Smooth muscle cell (in vitro differentiated cells): ENCODE results near the gene AHSP. TPM values are rescaled to one million over a fixed set of nuclear protein-coding genes. Genes with fewer than 3 reads are reported as not detected.
"Not testable (repeated sequence)": the region's sequence is repeated elsewhere in the genome, so short reads cannot be mapped to it uniquely, and the experiment has no call there.

ENCODE experiments used
- DNase-seq: peaks from one replicate; lab custom pipeline; 2025; ENCODE audit not compliant: unreplicated experiment; lab: John Stamatoyannopoulos, UW
- H2AFZ ChIP-seq: fragments of 200-600 bp; sonication (generic); 2 replicates; pipeline ENCODE4 v1.6.0; 2016; ENCODE audit warnings: antibody characterized with exemption, low read depth, mild to moderate bottlenecking
- H3F3A ChIP-seq: fragments of 200-600 bp; sonication (generic); 2 replicates; pipeline ENCODE4 v1.6.0; 2017; ENCODE audit warnings: antibody characterized with exemption, low read depth
- H3K27ac ChIP-seq: fragments of 200-600 bp; sonication (generic); 2 replicates; pipeline ENCODE4 v1.5.1; 2016; ENCODE audit warnings: low read depth, mild to moderate bottlenecking
- H3K27me3 ChIP-seq: fragments of 200-600 bp; sonication (generic); 2 replicates; pipeline ENCODE4 v1.6.1; 2016; ENCODE audit warnings: low read depth, mild to moderate bottlenecking
- H3K36me3 ChIP-seq: fragments of 200-600 bp; sonication (generic); 2 replicates; pipeline ENCODE4 v1.5.1; 2016; ENCODE audit warnings: low read depth
- H3K4me1 ChIP-seq: fragments of 200-600 bp; sonication (generic); 2 replicates; pipeline ENCODE4 v1.5.1; 2016; ENCODE audit warnings: low read depth
- H3K4me2 ChIP-seq: fragments of 200-600 bp; sonication (generic); 2 replicates; pipeline ENCODE4 v1.6.0; 2016; ENCODE audit warnings: mild to moderate bottlenecking
- H3K4me3 ChIP-seq: fragments of 200-600 bp; sonication (generic); 2 replicates; pipeline ENCODE4 v1.5.1; 2016; ENCODE audit warnings: mild to moderate bottlenecking
- H3K79me2 ChIP-seq: fragments of 200-600 bp; sonication (generic); 2 replicates; pipeline ENCODE4 v1.6.0; 2016; ENCODE audit warnings: low read depth, mild to moderate bottlenecking
- H3K9ac ChIP-seq: fragments of 200-600 bp; sonication (generic); 2 replicates; pipeline ENCODE4 v1.6.0; 2016; ENCODE audit warnings: low read depth
- H3K9me3 ChIP-seq: fragments of 200-600 bp; sonication (generic); replicated peaks from 2 replicates; pipeline ENCODE4 v1.5.1; 2016; ENCODE audit warnings: low read depth
- H4K20me1 ChIP-seq: fragments of 200-600 bp; sonication (generic); 2 replicates; pipeline ENCODE4 v1.6.0; 2016; ENCODE audit warnings: low read depth
- WGBS: methylation state at CpG from one replicate; pipeline ENCODE4 v1.1.7; 2016; ENCODE audit warnings: low lambda C conversion rate; 5-methylcytosine and 5-hydroxymethylcytosine counted together
- polyA plus RNA-seq: library from polyadenylated mRNA; unstranded; fragments of >200 nt; fragmentation: Nextera tagmentation; extraction: Ambion mirVana; gene quantifications from 2 replicates; pipeline ENCODE4 v1.2.1, GENCODE V29; 2016
- total RNA-seq: library from RNA; depleted of rRNA; stranded (reverse); fragments of >200 nt; gene quantifications from 2 replicates; pipeline ENCODE4 v1.2.3, GENCODE V29; 2014
- TF ChIP-seq, protein P1 (sequence below): fragments of 200-600 bp; sonication (generic); IDR thresholded peaks from 2 replicates; pipeline ENCODE4 v1.5.1; 2017; ENCODE audit warnings: borderline replicate concordance, mild to moderate bottlenecking, antibody characterized with exemption; ENCODE audit not compliant: insufficient read depth, poor library complexity, severe bottlenecking

AHSP gene
- total and polyA plus RNA-seq, 2 experiments from 2014 or later, result not detected

DNA sequence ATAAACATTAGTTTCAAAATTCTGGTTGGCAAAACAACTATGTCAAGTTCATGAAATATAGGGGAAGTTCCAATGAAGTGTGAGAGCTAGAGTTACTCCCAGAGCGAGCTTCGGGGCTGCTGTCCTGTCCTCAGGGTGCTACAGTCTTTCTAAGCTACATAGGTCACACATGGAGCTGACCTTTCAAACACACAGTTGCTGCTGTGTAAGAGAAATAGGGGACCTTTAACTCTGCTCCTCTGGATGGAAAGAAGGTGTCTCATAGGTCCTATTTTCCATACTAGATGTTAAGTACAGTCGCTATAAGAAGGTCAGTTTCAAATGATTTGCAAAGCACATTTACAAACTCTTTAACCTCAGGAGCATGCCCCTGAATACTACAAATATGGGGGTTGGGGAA lies 6.3 kb upstream of the AHSP start:
- no peaks in the 10 kb centered on the region for H3K4me1 ChIP-seq
- H3K27me3 ChIP-seq, result no peaks in the 10 kb centered on the region
- H3K9me3 ChIP-seq, result no peaks in the 10 kb centered on the region
- no peaks in the 10 kb centered on the region for H3K79me2 ChIP-seq
- H3K4me2 ChIP-seq, result no peak overlapping the region
- H3K4me3 ChIP-seq, result no peak overlapping the region
- WGBS, result 93% methylated on average over 3 of the region's 3 CpGs
- H3K9ac ChIP-seq, result no peak overlapping the region
- no peaks in the 10 kb centered on the region for H4K20me1 ChIP-seq
- H3F3A ChIP-seq, result no peaks in the 10 kb centered on the region
- H3K36me3 ChIP-seq, result no peaks in the 10 kb centered on the region
- TF ChIP-seq, protein P1, sequence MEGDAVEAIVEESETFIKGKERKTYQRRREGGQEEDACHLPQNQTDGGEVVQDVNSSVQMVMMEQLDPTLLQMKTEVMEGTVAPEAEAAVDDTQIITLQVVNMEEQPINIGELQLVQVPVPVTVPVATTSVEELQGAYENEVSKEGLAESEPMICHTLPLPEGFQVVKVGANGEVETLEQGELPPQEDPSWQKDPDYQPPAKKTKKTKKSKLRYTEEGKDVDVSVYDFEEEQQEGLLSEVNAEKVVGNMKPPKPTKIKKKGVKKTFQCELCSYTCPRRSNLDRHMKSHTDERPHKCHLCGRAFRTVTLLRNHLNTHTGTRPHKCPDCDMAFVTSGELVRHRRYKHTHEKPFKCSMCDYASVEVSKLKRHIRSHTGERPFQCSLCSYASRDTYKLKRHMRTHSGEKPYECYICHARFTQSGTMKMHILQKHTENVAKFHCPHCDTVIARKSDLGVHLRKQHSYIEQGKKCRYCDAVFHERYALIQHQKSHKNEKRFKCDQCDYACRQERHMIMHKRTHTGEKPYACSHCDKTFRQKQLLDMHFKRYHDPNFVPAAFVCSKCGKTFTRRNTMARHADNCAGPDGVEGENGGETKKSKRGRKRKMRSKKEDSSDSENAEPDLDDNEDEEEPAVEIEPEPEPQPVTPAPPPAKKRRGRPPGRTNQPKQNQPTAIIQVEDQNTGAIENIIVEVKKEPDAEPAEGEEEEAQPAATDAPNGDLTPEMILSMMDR, result no peak
- no peak for DNase-seq
- H3K27ac ChIP-seq, result no peak overlapping the region
- no peak overlapping the region for H2AFZ ChIP-seq

DNA sequence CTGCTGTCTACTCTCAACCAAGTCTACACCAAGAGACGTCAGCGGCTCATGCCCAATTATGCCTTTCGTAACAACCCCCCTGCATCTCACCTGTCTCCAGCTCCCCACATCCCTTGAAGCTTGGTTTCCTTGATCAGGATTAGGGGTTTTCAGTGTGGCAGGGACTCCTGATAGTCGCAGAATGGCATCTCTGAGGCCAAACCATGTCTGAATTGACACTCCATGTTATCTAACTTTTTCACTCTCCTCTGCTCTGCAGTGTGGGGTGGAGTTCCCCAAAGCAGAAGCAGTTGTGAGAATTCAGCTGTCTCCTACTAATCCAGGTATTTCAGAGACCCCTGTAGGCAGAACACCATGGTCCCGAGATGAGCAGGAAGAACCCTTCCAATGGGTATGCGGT lies 5.6 kb upstream of the AHSP start:
- H2AFZ ChIP-seq, result no peak overlapping the region
- TF ChIP-seq, protein P1, result no peak
- H3K4me1 ChIP-seq, result no peaks in the 10 kb centered on the region
- no peak overlapping the region for H3K9ac ChIP-seq
- H4K20me1 ChIP-seq, result no peaks in the 10 kb centered on the region
- no peak overlapping the region for H3K4me3 ChIP-seq
- DNase-seq, result no peak
- H3K9me3 ChIP-seq, result no peaks in the 10 kb centered on the region
- no peaks in the 10 kb centered on the region for H3K36me3 ChIP-seq
- H3K4me2 ChIP-seq, result no peak overlapping the region
- H3K27me3 ChIP-seq, result peaks cover 5% of the 10 kb centered on the region
- no peaks in the 10 kb centered on the region for H3K79me2 ChIP-seq
- 87% methylated on average over 6 of the region's 6 CpGs for WGBS
- no peaks in the 10 kb centered on the region for H3F3A ChIP-seq
- no peak overlapping the region for H3K27ac ChIP-seq

DNA sequence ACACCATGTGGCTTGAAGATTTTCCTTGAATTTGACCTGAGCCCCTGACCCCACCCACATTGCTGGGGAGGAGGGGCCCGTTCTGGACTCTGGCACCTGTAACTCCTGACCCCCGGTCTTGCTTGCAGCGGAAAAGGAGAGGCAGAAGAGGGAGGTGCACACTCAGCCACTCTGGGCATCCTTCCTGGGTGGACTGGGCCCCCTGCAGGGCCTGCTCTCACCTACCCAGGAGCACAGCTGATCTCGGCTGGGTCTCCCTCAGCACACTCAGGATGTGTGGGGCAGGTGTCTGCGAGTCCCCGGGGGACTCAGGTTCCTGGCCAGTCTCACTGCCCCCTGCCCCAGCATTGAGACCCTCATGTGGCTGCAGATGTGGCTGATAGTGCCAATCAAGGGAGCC lies 3.9 kb upstream of the AHSP start:
- not testable (repeated sequence) for H3K36me3 ChIP-seq, H3K4me2 ChIP-seq, H3K9me3 ChIP-seq, H3F3A ChIP-seq, DNase-seq, H3K4me1 ChIP-seq, H3K27ac ChIP-seq, H4K20me1 ChIP-seq, H2AFZ ChIP-seq, H3K79me2 ChIP-seq, H3K4me3 ChIP-seq, H3K9ac ChIP-seq
- 77% methylated on average over 3 of the region's 6 CpGs for WGBS
- peaks cover 22% of the 10 kb centered on the region for H3K27me3 ChIP-seq

DNA sequence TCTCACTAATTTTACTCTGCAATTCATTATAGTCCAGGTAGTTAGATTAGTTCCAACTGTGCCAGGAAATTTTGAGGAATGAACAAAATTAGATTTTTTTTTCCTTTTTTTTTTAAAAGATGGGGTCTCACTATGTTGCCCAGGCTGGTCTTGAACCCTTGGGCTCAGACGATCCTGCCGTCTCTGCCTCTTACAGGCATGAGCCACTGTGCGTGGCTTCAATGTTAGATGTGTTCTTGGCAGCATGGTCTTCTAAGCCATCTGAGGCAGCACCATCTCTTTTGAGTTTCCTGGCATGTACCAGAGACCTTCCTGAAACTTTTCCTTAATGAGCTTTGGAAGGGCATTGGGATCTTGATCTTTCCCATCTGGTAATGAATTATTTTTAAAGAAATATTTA lies 2.6 kb upstream of the AHSP start:
- Histone ChIP-seq H3K27ac (no peak overlapping the region), H3K9me3 (no peaks in the 10 kb centered on the region), H3F3A (no peaks in the 10 kb centered on the region), H3K4me2 (no peak overlapping the region), H3K9ac (no peak overlapping the region), H4K20me1 (no peaks in the 10 kb centered on the region), H3K36me3 (no peaks in the 10 kb centered on the region), H3K4me1 (no peaks in the 10 kb centered on the region), H2AFZ (no peak overlapping the region), H3K27me3 (peaks cover 35% of the 10 kb centered on the region), H3K79me2 (no peaks in the 10 kb centered on the region), H3K4me3 (no peak overlapping the region)
- TF ChIP-seq, protein P1, result no peak
- WGBS, result 81% methylated on average over 3 of the region's 3 CpGs
- DNase-seq, result no peak
